Endothelial cell of umbilical vein (primary cell): ENCODE results near the gene CRISPLD2.

Experiments used
- EZH2 ChIP-seq: IDR thresholded peaks from 2 replicates; pipeline ENCODE4 v1.6.1; 2012; ENCODE audit warnings: borderline replicate concordance, low read depth, mild to moderate bottlenecking, moderate library complexity, low read length, inconsistent platforms; ENCODE audit not compliant: severe bottlenecking
- FOS ChIP-seq: IDR thresholded peaks from 2 replicates; pipeline ENCODE4 v1.6.1; 2011; ENCODE audit warnings: mild to moderate bottlenecking, low read length, moderate library complexity, borderline replicate concordance; ENCODE audit not compliant: insufficient read depth
- GATA2 ChIP-seq: IDR thresholded peaks from 2 replicates; pipeline ENCODE4 v1.7.0; 2011; ENCODE audit warnings: low read depth, mild to moderate bottlenecking, moderate library complexity, mixed read lengths, low read length; ENCODE audit not compliant: insufficient read length, insufficient read depth
- MYC ChIP-seq: IDR thresholded peaks from one replicate; pipeline ENCODE4 v1.6.1; 2011; ENCODE audit warnings: mild to moderate bottlenecking, low read depth, low read length
- POLR2A ChIP-seq: IDR thresholded peaks from 2 replicates; pipeline ENCODE4 v1.6.1; 2012; ENCODE audit warnings: low read depth, mild to moderate bottlenecking, control low read depth, low read length
- POLR2AphosphoS5 ChIP-seq: IDR thresholded peaks from 2 replicates; pipeline ENCODE4 v1.6.1; 2012; ENCODE audit warnings: low read depth, mild to moderate bottlenecking, control low read depth, low read length, moderate library complexity; ENCODE audit not compliant: insufficient read depth
- TF ChIP-seq, protein P1 (sequence below), 2 donors: IDR thresholded peaks; 1 replicate in 1 of 2; 2 replicates in 1 of 2; pipeline ENCODE4 v1.5.1; 2011; ENCODE audit warnings: low read length in 2 of 2, mild to moderate bottlenecking in 2 of 2, moderate library complexity in 2 of 2, control low read depth in 1 of 2, inconsistent platforms in 1 of 2, low read depth in 1 of 2; ENCODE audit not compliant: insufficient read depth in 1 of 2; ENCODE audit errors: extremely low read depth in 1 of 2

DNA sequence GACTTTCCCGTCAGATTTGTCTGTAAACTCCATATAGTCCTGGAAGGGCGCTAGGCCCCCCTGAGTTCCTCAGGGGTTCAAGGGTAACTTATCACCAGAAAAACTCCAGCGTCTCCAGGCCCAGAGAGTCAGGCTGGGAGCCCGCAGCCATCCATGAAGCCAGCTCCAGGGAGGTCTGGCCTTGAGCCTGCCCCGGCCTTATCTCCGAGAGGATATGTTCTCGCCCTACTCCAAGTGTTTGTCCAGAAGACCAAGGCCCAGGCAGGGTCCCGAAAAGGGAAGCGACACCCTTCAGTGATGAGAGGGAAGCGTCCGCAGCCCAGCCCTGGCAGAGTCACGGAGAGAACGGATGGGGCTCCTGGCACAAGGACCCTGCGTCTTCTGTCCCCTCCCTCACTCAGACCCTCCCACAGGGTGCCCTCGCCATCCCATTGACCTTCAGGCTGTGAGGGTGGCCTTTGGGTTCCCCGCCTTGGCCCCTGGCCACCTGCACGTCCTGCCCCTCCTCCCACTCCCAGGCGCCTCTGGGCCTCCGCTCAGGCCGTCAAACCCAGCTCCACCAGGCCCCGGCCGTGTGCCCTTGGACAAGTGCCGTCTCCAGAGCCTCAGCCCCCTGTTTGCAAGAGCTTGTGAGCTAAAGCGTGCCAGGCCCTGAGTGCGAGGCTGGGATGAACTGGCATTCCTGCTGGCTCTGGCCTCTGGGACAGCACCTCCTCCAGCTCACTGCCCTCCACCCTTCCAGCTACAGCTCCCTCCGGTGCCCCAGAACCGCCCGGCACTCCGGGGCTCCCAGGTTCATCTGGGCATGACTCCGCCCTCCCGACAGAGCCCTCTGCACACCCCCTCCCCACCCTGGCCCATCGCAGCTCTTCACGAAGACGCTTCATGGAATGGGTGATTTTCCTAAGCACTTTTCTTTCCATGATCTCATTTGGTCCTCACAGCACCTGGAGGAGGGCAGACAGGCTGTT lies 108.1 kb downstream of the CRISPLD2 start:
- TF ChIP-seq, protein P1, sequence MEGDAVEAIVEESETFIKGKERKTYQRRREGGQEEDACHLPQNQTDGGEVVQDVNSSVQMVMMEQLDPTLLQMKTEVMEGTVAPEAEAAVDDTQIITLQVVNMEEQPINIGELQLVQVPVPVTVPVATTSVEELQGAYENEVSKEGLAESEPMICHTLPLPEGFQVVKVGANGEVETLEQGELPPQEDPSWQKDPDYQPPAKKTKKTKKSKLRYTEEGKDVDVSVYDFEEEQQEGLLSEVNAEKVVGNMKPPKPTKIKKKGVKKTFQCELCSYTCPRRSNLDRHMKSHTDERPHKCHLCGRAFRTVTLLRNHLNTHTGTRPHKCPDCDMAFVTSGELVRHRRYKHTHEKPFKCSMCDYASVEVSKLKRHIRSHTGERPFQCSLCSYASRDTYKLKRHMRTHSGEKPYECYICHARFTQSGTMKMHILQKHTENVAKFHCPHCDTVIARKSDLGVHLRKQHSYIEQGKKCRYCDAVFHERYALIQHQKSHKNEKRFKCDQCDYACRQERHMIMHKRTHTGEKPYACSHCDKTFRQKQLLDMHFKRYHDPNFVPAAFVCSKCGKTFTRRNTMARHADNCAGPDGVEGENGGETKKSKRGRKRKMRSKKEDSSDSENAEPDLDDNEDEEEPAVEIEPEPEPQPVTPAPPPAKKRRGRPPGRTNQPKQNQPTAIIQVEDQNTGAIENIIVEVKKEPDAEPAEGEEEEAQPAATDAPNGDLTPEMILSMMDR (IDR thresholded peaks at IDR 0.05; ENCODE audit: extremely low read depth in 1 of 2, insufficient read depth in 1 of 2, low read depth in 1 of 2, low read length in 2 of 2): no peak
- TF ChIP-seq GATA2: no peak
- no peak for TF ChIP-seq FOS
- no peak for TF ChIP-seq POLR2A
- TF ChIP-seq EZH2: no peak
- TF ChIP-seq POLR2AphosphoS5: no peak
- TF ChIP-seq MYC: no peak
